ENCODE data around the gene ITFG2.

Gene ITFG2

GRCh38 chr12:2795291-2796186, 16.9 kb upstream of the ITFG2 start:
- DNase-seq (ENCODE audit: low spot score), result peak; percentile 62

GRCh38 chr12:2796187-2796666, 16.2 kb upstream of the ITFG2 start:
- no peak for DNase-seq (ENCODE audit: low spot score)

- no peak for DNase-seq (ENCODE audit: low spot score)
These were observed 14.6 kb upstream of the ITFG2 start for GRCh38 chr12:2797721-2798418.

- DNase-seq (ENCODE audit: low spot score), result no peak
These were observed 12.4 kb upstream of the ITFG2 start for GRCh38 chr12:2800046-2800570.

GRCh38 chr12:2801044-2801783, 11.3 kb upstream of the ITFG2 start:
- DNase-seq (ENCODE audit: low spot score), result no peak

- DNase-seq (ENCODE audit: low spot score), result no peak
These were observed 8.7 kb upstream of the ITFG2 start for GRCh38 chr12:2803635-2804392.

- no peak for DNase-seq (ENCODE audit: low spot score)
These were observed 7.9 kb upstream of the ITFG2 start for GRCh38 chr12:2804393-2805142.

- DNase-seq (ENCODE audit: low spot score), result no peak
These were observed 7.3 kb upstream of the ITFG2 start for GRCh38 chr12:2805143-2805520.

- DNase-seq (ENCODE audit: low spot score), result no peak
These were observed 5.8 kb upstream of the ITFG2 start for GRCh38 chr12:2806700-2807099.

GRCh38 chr12:2811801-2812200, 667 bp upstream of the ITFG2 start:
- DNase-seq (ENCODE audit: low spot score), result no peak

- peak; percentile 58 for DNase-seq (ENCODE audit: low spot score)
These were observed 1.0 kb downstream of the ITFG2 start for GRCh38 chr12:2813214-2814185.

- DNase-seq (ENCODE audit: low spot score), result no peak
These were observed 7.3 kb downstream of the ITFG2 start for GRCh38 chr12:2819810-2820209.

GRCh38 chr12:2820432-2820831, 8.0 kb downstream of the ITFG2 start:
- no peak for DNase-seq (ENCODE audit: low spot score)

GRCh38 chr12:2823483-2823882, 11.0 kb downstream of the ITFG2 start:
- no peak for DNase-seq (ENCODE audit: low spot score)

GRCh38 chr12:2824541-2824940, 12.1 kb downstream of the ITFG2 start:
- DNase-seq (ENCODE audit: low spot score), result no peak

- no peak for DNase-seq (ENCODE audit: low spot score)
These were observed 12.7 kb downstream of the ITFG2 start for GRCh38 chr12:2825132-2825531.

- DNase-seq (ENCODE audit: low spot score), result no peak
These were observed 13.6 kb downstream of the ITFG2 start for GRCh38 chr12:2826036-2826435.

GRCh38 chr12:2826721-2827515, 14.4 kb downstream of the ITFG2 start:
- DNase-seq (ENCODE audit: low spot score), result no peak

- no peak for DNase-seq (ENCODE audit: low spot score)
These were observed 16.8 kb downstream of the ITFG2 start for GRCh38 chr12:2829275-2829674.
